SK-N-MC (cell line): Measurements from ENCODE around the gene GABRP.

Experiments used
- FOXP2 ChIP-seq: optimal IDR thresholded peaks from 2 replicates; pipeline ENCODE3; 2011; ENCODE audit warnings: mild to moderate bottlenecking, moderate library complexity; ENCODE audit not compliant: insufficient read depth; ENCODE audit errors: extremely low read length, control extremely low read depth
- POLR2AphosphoS5 ChIP-seq: IDR thresholded peaks from 2 replicates; pipeline ENCODE4 v1.6.1; 2012; ENCODE audit warnings: mild to moderate bottlenecking, low read depth, low read length, borderline replicate concordance

- TF ChIP-seq POLR2AphosphoS5 (no peak), FOXP2 (no peak)
These were observed 36.2 kb upstream of the GABRP start for GRCh38 chr5:170747357-170747756.
